ENCODE data around the gene TMC4.

TMC4 gene

DNA sequence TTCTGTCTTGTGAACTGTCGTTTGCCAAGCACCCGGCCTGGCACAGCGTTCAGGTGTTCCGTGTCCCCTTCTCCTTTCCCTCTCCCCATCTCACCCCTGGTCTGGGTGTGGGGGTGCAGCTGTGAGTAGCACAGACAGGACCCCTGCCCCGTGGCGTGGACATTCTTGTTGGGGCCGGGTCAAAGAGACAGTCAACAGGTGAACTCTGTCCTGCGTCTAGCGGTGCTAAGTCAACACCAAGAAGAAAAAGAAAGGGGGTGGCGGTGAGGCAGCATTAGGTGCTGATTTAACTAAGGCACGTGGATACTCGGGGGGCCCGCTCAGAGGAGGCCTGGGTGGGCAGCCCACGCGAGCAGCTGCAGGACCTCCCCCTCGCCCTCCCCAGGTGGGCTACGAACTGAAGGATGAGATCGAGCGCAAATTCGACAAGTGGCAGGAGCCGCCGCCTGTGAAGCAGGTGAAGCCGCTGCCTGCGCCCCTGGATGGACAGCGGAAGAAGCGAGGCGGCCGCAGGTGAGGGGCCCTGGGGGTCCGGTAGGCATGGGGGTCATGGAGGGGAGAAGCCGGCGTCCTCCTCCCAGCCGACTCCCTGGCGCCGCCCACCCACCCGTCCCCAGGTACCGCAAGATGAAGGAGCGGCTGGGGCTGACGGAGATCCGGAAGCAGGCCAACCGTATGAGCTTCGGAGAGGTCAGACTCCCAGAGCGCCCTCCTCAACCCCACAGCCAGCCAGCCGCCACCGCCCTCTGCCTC is 45.1 kb downstream of the TMC4 start:
- no peak for DNase-seq

DNA sequence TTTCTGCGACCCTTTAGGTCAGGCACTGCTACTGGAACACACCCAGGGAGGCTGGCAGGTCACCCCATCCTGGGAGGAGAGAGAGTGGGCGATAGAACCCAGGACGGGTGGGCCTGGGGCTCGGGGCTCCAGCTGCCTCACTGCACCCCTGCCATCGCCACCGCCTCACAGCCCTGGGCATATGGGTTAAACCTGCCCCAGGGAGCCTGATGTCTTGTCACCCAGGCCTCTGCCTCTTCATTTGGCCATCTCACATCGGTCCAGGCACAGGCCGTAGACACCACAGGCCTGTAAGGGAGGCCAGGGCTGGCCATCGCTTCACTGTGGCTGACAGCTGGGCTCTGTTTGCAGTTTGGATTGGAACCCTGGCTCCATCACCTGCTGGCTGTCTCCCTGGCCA is 47.2 kb downstream of the TMC4 start:
- DNase-seq = no peak

DNA sequence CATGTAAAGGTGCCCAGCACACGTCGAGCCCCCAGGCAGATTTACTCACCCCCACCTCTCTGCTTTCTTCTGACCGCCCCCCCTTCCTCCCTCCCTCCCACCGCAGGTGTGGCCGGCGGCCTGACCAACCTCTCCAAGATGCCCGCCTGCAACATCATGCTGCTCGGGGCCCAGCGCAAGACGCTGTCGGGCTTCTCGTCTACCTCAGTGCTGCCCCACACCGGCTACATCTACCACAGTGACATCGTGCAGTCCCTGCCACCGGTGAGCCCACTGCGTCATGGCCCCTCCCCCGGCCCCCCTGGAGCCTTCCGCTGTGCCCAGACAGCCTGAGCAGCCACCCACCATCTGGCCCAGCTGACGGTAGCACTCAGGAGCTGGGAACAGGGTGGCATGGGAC is 48.6 kb downstream of the TMC4 start:
- DNase-seq = no peak

DNA sequence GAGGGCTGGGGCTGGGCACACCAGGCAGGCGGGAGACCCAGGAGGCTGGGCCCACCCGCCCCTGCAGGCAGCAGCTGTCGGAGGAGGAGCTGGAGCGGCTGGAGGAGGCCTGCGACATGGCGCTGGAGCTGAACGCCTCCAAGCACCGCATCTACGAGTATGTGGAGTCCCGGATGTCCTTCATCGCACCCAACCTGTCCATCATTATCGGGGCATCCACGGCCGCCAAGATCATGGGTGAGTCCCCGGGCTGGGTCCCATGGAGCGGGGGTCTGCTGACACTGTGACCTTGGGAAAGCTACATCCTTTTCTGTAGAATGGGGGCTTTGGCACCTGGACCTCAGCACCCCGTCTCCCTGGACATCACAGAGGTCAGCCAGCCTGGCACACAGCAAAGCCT is 49.3 kb downstream of the TMC4 start:
- DNase-seq = no peak

DNA sequence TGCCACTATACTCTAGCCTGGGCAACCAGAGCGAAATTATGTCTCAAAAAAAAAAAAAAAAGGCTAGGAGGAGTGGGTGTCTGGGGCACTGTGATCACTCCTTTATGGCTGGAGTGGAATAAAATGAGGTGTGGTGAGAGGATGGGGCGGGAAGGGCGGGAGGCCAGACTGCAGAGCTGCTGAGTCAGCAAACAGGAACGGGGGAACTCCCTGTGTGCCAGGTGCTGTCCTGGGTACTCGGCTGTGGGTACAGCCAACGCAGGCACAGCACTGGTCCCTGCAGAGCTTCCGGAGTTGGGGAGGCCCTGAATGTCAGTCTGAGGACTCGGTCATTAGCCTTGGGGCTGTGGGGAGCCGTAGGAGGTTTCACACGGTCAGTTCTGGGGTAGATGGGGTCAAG is 51.7 kb downstream of the TMC4 start:
- no peak for DNase-seq

DNA sequence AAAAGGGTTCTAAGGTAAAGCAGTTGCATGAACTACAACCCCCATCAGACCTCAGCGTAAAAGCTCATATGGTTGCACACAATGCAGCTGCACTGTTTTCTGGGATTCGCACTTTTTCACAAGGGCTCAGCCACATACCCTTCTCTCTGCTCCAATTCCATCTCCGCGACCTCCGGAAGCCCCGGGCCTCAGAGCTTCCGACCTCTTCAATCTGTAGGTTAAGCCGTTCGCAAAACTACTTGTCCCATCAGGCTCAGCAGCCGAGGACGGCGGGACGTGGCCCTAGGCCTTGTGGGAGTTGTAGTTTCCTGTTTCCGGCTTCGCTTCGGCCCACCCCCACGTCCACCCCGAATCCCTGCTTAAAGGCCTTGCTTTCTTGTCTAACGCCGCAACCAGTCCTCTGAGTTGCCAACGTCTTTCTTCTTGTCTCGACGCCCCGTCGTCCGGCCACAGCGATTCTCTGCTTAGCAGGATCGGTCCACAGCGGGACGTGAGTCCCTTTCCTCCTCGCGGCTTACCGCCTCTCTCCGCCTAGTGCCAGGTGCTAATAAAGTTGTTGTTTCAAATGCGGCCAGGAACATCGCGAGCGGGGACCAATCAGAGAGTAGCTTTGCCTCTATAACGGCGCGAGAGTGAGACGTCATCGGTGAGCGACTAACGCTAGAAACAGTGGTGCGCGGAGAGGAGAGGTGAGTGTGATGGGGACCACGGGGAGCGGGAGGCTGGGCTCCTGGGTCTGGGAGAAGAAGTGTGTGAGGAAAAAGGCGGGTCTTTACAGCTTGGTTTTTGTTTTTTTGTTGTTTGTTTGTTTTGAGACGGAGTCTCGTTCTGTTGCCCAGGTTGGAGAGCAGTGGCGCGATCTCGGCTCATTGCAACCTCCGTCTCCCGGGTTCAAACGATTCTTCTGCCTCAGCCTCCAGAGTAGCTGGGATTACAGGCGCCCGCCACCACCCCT is 57.6 kb downstream of the TMC4 start, which contains the start of the genes PRPF31 and TFPT:
PRPF31 (plus strand) TSS at position 646 of the 955 bp plus-strand sequence. CDS start 2,525 bp downstream, outside the sequence.
TFPT (minus strand) TSS at position 549 of the 955 bp plus-strand sequence; CDS start at position 161, 388 bp downstream.
- peak; percentile 84 for DNase-seq

DNA sequence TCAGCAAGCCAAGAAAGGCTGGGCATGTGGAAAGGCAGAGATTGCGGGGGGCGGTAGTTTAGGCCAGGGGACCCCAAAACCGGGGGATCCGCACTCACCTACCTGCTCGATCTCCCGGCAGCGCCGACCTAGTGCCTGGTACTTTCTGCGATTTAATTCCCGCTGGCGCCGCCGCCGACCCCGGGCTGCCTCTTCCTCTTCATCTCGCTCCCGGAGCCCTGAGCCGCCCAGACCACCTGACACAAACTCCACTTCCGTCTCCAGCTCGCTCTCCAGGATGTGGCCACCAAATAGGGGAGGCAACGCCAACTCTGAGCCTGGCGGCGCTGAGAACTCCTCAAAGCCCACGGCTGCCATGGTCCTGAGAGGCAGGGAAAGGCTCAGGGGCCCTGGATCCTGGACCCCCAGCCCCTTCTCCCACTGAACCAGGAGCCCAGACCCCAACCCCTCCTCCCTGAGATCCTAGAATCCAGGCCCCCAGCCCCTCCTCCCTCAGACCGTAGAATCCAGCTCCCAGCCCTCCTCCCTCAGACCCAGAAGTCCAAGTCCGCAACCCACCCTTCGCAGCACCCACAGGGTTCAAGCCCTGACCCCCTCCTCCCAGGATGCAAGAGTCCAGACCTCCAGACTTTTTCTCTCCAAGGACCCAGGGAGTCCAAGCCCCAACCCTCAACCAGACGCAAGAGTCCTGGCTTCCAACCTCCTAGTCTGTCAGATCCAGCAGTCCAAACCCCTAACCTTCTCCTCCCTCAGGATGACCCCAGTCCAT is 58.4 kb downstream of the TMC4 start:
- DNase-seq = no peak

Measured in NCI-H1417 treated with DMSO at 0.1 percent for 48 hours (cell line).